Thyroid gland (tissue), 4 donors: Measurements from ENCODE around the gene SMIM14.
"Not testable (repeated sequence)": the region's sequence is repeated elsewhere in the genome, so short reads cannot be mapped to it uniquely, and the experiment has no call there.

Experiments used
- CTCF ChIP-seq, 6 experiments: fragments of 200-600 bp in 3 of 6; fragments of 450-650 bp in 3 of 6; sonication (generic) in 3 of 6; IDR thresholded peaks; one replicate each; pipeline ENCODE4 v1.5.1; 2016 to 2019; ENCODE audit warnings: antibody characterized with exemption in 6 of 6, mild to moderate bottlenecking in 2 of 6, inconsistent platforms in 1 of 6, moderate library complexity in 1 of 6
- POLR2A ChIP-seq, 2 donors: fragments of 450-650 bp; IDR thresholded peaks; one replicate each; pipeline ENCODE4 v1.6.1; 2017; ENCODE audit warnings: antibody characterized with exemption in 2 of 2, mild to moderate bottlenecking in 2 of 2, moderate library complexity in 1 of 2

- TF ChIP-seq CTCF, POLR2A (IDR thresholded peaks at IDR 0.05): not testable (repeated sequence)
These were observed 124.4 kb downstream of the SMIM14 start for GRCh38 chr4:39514266-39514665.
